HepG2 (cell line): ENCODE results near the gene EMC8. TPM values are rescaled to one million over a fixed set of nuclear protein-coding genes. Genes with fewer than 3 reads are reported as not detected.

Experiments
- AKAP8 ChIP-seq: sonication (generic); formaldehyde crosslinking; IDR thresholded peaks from 2 replicates; pipeline ENCODE4 v1.5.1; 2020; ENCODE audit warnings: mild to moderate bottlenecking, missing genetic modification reagents
- CTCF ChIP-seq: sonication (generic); formaldehyde crosslinking; IDR thresholded peaks from 2 replicates; pipeline ENCODE4 v1.5.0; 2020; ENCODE audit warnings: mild to moderate bottlenecking, missing genetic modification reagents, moderate library complexity
- ZHX1 ChIP-seq: sonication (generic); formaldehyde crosslinking; IDR thresholded peaks from 2 replicates; pipeline ENCODE4 v1.8.1; 2022; ENCODE audit warnings: low read depth, mild to moderate bottlenecking, missing genetic modification reagents
- ZNF407 ChIP-seq: sonication (generic); formaldehyde crosslinking; IDR thresholded peaks from one replicate; pipeline ENCODE4 v1.5.1; 2020; ENCODE audit warnings: mild to moderate bottlenecking, missing genetic modification reagents; ENCODE audit errors: not compliant biosample characterization
- ZNF552 ChIP-seq: sonication (generic); formaldehyde crosslinking; IDR thresholded peaks from 2 replicates; pipeline ENCODE4 v1.9.0; 2022; ENCODE audit warnings: missing genetic modification reagents, mild to moderate bottlenecking, borderline replicate concordance
- polyA plus RNA-seq, 8 experiments: library from polyadenylated mRNA; depleted of rRNA in 3 of 8; stranded (reverse) in 7 of 8; unstranded in 1 of 8; fragments of >200 nt; fragmentation: Illumina TruSeq in 4 of 8; extraction: Trizol in 4 of 8; gene quantifications; 2 replicates each; pipeline versions ENCODE4 v1.2.1 to v1.2.3, GENCODE V29; 2011 to 2016; ENCODE audit warnings: low read depth in 4 of 8, missing spikeins in 1 of 8, mixed read lengths in 1 of 8; ENCODE audit not compliant: insufficient read depth in 1 of 8
- total RNA-seq, 5 experiments: library from RNA; depleted of rRNA; stranded (reverse); fragments of >200 nt; fragmentation: Illumina TruSeq; extraction: Trizol; gene quantifications; 2 replicates each; pipeline ENCODE4 v1.2.3, GENCODE V29; 2016; ENCODE audit warnings: low read depth in 1 of 5
- TF ChIP-seq, protein P1 (sequence below): sonication (generic); formaldehyde crosslinking; IDR thresholded peaks from 2 replicates; pipeline ENCODE4 v1.4.0; 2020; ENCODE audit warnings: mild to moderate bottlenecking, missing genetic modification reagents

Gene EMC8
- total and polyA plus RNA-seq, 2 of the 13 experiments (the other 11 are each of a cell fraction or from before 2014, with no cell fraction given): 55.0 to 76.0 TPM

DNA sequence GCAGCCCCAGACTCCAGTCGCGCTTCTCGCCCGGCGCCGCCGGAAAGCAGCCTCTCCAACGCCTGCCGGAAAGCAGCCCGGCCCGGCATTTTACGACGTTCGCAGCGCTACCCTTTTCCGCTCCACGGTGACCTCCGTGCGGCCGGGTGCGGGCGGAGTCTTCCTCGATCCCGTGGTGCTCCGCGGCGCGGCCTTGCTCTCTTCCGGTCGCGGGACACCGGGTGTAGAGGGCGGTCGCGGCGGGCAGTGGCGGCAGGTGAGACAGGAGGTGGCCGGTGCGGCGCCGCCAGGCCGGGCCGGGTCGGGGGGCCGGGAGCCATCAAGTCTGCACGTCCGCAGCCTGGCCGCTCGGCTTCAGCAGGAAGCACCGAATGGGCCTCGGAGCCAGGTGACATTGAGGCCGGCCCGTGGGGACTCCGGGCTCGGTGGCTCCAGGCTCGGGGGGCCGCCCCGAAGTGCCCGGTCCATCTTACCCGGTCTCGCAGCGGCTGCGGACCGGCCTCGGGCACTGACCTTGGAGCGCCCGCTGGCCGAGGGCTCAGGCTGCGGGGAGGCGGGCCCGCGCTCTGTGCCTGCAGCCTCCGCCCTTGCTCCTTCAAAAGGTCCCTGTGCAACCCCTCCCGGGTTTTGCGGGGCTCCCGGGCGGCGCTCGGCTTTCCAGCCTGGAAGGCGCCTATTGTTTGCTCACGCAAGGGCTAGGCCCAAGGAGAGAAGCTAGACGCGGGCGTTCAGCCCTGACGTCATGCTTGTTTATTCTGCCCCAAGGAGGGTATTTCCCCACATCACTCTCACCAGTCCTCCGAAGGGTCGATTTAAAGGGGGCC lies at the start of gene EMC8, which contains the start of gene COX4I1 (continued):
- TF ChIP-seq ZNF407 (CRISPR knock-in tag) (peak; percentile 93), ZHX1 (0 out of 2 replicates have a peak, but pooled peaks have one; percentile 76), CTCF (peak; percentile 30), ZNF552 (CRISPR knock-in tag) (peak; percentile 83; the same call in 1 of the 2 replicates), AKAP8 (CRISPR knock-in tag) (peak; percentile 77; the same call in 1 of the 2 replicates)
- TF ChIP-seq, protein P1, sequence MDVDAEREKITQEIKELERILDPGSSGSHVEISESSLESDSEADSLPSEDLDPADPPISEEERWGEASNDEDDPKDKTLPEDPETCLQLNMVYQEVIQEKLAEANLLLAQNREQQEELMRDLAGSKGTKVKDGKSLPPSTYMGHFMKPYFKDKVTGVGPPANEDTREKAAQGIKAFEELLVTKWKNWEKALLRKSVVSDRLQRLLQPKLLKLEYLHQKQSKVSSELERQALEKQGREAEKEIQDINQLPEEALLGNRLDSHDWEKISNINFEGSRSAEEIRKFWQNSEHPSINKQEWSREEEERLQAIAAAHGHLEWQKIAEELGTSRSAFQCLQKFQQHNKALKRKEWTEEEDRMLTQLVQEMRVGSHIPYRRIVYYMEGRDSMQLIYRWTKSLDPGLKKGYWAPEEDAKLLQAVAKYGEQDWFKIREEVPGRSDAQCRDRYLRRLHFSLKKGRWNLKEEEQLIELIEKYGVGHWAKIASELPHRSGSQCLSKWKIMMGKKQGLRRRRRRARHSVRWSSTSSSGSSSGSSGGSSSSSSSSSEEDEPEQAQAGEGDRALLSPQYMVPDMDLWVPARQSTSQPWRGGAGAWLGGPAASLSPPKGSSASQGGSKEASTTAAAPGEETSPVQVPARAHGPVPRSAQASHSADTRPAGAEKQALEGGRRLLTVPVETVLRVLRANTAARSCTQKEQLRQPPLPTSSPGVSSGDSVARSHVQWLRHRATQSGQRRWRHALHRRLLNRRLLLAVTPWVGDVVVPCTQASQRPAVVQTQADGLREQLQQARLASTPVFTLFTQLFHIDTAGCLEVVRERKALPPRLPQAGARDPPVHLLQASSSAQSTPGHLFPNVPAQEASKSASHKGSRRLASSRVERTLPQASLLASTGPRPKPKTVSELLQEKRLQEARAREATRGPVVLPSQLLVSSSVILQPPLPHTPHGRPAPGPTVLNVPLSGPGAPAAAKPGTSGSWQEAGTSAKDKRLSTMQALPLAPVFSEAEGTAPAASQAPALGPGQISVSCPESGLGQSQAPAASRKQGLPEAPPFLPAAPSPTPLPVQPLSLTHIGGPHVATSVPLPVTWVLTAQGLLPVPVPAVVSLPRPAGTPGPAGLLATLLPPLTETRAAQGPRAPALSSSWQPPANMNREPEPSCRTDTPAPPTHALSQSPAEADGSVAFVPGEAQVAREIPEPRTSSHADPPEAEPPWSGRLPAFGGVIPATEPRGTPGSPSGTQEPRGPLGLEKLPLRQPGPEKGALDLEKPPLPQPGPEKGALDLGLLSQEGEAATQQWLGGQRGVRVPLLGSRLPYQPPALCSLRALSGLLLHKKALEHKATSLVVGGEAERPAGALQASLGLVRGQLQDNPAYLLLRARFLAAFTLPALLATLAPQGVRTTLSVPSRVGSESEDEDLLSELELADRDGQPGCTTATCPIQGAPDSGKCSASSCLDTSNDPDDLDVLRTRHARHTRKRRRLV (CRISPR knock-in tag): no peak; the same call in 1 of the 2 replicates
